Measurements from ENCODE around the gene ELP4. TPM values are rescaled to one million over a fixed set of nuclear protein-coding genes. Genes with fewer than 3 reads are reported as not detected.
"Not testable (repeated sequence)": the region's sequence is repeated elsewhere in the genome, so short reads cannot be mapped to it uniquely, and the experiment has no call there.

The ELP4 gene
- total and polyA plus RNA-seq, 2 donors (not counting 1 experiment from before 2014, with no cell fraction given) = 7.1 to 31.3 TPM

DNA sequence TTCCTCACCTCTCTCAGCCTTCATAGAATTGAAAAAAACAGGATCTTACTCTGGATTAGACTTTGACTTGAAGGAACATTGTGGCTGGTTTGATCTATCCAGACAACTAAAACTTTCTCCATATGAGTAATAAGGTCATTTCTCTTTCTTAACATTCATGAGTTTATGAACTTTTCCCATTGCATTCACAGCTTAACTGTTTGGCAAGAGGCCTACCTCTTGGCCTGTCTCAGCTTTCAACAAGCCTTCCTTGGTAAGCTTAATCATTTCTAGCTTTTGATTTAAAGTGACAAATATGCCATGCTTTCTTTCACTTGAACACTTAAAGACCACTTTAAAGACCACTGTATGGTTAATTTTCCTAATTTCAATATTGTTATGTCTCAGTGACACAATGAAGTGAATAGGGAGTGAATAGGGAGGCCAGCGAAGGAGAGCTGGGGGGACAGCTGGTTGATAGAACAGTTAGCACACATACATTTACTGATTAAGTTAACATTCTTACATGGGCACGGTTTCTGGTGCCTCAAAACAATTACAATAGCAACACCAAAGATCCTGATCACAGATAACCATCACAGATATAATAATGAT, 17.1 kb upstream of the ELP4 start:
- Histone ChIP-seq H3K4me2 (replicated peaks; ENCODE audit: low read depth, low read length, poor library complexity, severe bottlenecking) (no peak overlapping the region), H3K4me3 (ENCODE audit: control extremely low read depth in 1 of 5, extremely low read depth in 1 of 5, insufficient read depth in 1 of 5, low read depth in 2 of 5, low read length in 4 of 5) (no peak overlapping the region), H3K27ac (ENCODE audit: low read length in 2 of 2) (no peak overlapping the region), H4K20me1 (ENCODE audit: control insufficient read depth, insufficient read depth, low read length, poor library complexity, severe bottlenecking) (peaks cover 4% of the 10 kb centered on the region), H3K9me3 (ENCODE audit: control extremely low read depth in 1 of 3, control insufficient read depth in 2 of 3, insufficient read depth in 1 of 3, low read length in 2 of 3) (peaks cover 0 to 11% (median 0%) of the 10 kb centered on the region in 3 donors), H3K27me3 (replicated peaks in 1 of 4; ENCODE audit: control extremely low read depth in 1 of 4, control insufficient read depth in 3 of 4, insufficient read depth in 4 of 4, low read length in 3 of 4) (no peaks in the 10 kb centered on the region), H2AFZ (ENCODE audit: insufficient read depth, low read depth, low read length, poor library complexity, severe bottlenecking) (no peak overlapping the region), H3K9ac (ENCODE audit: low read length) (no peak overlapping the region), H3K36me3 (replicated peaks in 1 of 2; ENCODE audit: control extremely low read depth in 1 of 2, control insufficient read depth in 1 of 2, extremely low read depth in 1 of 2, insufficient read depth in 2 of 2, low read length in 1 of 2) (peaks cover 0 to 3% of the 10 kb centered on the region in 2 experiments), H3K79me2 (ENCODE audit: control insufficient read depth, insufficient read depth, low read length) (peaks cover 21% of the 10 kb centered on the region), H3K4me1 (ENCODE audit: control insufficient read depth in 2 of 2, insufficient read depth in 2 of 2, low read length in 2 of 2) (no peaks in the 10 kb centered on the region)
- TF ChIP-seq, protein P1, sequence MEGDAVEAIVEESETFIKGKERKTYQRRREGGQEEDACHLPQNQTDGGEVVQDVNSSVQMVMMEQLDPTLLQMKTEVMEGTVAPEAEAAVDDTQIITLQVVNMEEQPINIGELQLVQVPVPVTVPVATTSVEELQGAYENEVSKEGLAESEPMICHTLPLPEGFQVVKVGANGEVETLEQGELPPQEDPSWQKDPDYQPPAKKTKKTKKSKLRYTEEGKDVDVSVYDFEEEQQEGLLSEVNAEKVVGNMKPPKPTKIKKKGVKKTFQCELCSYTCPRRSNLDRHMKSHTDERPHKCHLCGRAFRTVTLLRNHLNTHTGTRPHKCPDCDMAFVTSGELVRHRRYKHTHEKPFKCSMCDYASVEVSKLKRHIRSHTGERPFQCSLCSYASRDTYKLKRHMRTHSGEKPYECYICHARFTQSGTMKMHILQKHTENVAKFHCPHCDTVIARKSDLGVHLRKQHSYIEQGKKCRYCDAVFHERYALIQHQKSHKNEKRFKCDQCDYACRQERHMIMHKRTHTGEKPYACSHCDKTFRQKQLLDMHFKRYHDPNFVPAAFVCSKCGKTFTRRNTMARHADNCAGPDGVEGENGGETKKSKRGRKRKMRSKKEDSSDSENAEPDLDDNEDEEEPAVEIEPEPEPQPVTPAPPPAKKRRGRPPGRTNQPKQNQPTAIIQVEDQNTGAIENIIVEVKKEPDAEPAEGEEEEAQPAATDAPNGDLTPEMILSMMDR (IDR thresholded peaks at IDR 0.05) = no peak
- TF ChIP-seq EZH2 (IDR thresholded peaks at IDR 0.05; ENCODE audit: borderline replicate concordance, insufficient read depth, low read depth, low read length, poor library complexity, severe bottlenecking) = no peak
- CTCF ChIA-PET = no interaction called here
- no peaks in the 10 kb centered on the region for H3K27me3 Mint-ChIP-seq
- DNase-seq (no peak), ATAC-seq (ENCODE audit: low read depth) (no peak)
- intact Hi-C loops (cut with micrococcal nuclease) = no loop called here
- H3K27ac Mint-ChIP-seq = no peak overlapping the region
- no peaks in the 10 kb centered on the region for H3K9me3 Mint-ChIP-seq (ENCODE audit: insufficient read depth)
- H3K4me1 Mint-ChIP-seq = peaks cover 2% of the 10 kb centered on the region
- POLR2A ChIA-PET = no interaction called here
- no CpG with 5 or more reads among the region's 2 CpGs for WGBS (ENCODE audit: insufficient coverage)
- H3K4me3 Mint-ChIP-seq = no peak overlapping the region

DNA sequence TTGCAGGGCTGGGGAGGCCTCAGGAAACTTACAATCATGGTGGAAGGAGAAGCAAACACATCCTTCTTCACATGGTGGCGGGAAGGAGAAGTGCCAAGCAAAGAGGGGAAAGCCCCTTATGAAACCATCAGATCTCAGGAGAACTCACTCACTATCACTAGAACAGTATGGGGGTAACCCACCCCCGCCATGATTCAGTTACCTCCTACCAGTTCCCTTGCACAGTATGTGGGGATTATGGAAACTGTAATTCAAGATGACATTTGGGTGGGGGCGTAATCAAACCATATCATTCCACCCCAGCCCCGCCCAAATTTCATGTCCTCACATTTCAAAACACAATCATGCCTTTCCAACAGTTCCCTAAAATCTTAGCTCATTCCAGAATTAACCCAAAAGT, 16.3 kb upstream of the ELP4 start:
- TF ChIP-seq, protein P1 (IDR thresholded peaks at IDR 0.05) = no peak
- no peak for TF ChIP-seq EZH2 (IDR thresholded peaks at IDR 0.05; ENCODE audit: borderline replicate concordance, insufficient read depth, low read depth, low read length, poor library complexity, severe bottlenecking)
- Histone ChIP-seq H3K9ac (ENCODE audit: low read length) (no peak overlapping the region), H3K36me3 (replicated peaks in 1 of 2; ENCODE audit: control extremely low read depth in 1 of 2, control insufficient read depth in 1 of 2, extremely low read depth in 1 of 2, insufficient read depth in 2 of 2, low read length in 1 of 2) (peaks cover 0 to 1% of the 10 kb centered on the region in 2 experiments), H3K9me3 (ENCODE audit: control extremely low read depth in 1 of 3, control insufficient read depth in 2 of 3, insufficient read depth in 1 of 3, low read length in 2 of 3) (peaks cover 0 to 11% (median 0%) of the 10 kb centered on the region in 3 donors), H3K27me3 (replicated peaks in 1 of 4; ENCODE audit: control extremely low read depth in 1 of 4, control insufficient read depth in 3 of 4, insufficient read depth in 4 of 4, low read length in 3 of 4) (no peaks in the 10 kb centered on the region), H3K4me1 (ENCODE audit: control insufficient read depth in 2 of 2, insufficient read depth in 2 of 2, low read length in 2 of 2) (no peaks in the 10 kb centered on the region), H3K27ac (ENCODE audit: low read length in 2 of 2) (no peak overlapping the region), H3K79me2 (ENCODE audit: control insufficient read depth, insufficient read depth, low read length) (peaks cover 27% of the 10 kb centered on the region), H3K4me2 (replicated peaks; ENCODE audit: low read depth, low read length, poor library complexity, severe bottlenecking) (no peak overlapping the region), H4K20me1 (ENCODE audit: control insufficient read depth, insufficient read depth, low read length, poor library complexity, severe bottlenecking) (peaks cover 4% of the 10 kb centered on the region), H2AFZ (ENCODE audit: insufficient read depth, low read depth, low read length, poor library complexity, severe bottlenecking) (no peak overlapping the region), H3K4me3 (ENCODE audit: control extremely low read depth in 1 of 5, extremely low read depth in 1 of 5, insufficient read depth in 1 of 5, low read depth in 2 of 5, low read length in 4 of 5) (no peak overlapping the region)
- Mint-ChIP-seq H3K27ac (no peak overlapping the region), H3K4me1 (peaks cover 2% of the 10 kb centered on the region), H3K9me3 (ENCODE audit: insufficient read depth) (no peaks in the 10 kb centered on the region), H3K27me3 (no peaks in the 10 kb centered on the region), H3K4me3 (no peak overlapping the region)
- intact Hi-C loops (cut with micrococcal nuclease) = no loop called here
- ChIA-PET CTCF (no interaction called here), POLR2A (no interaction called here)
- DNase-seq (no peak), ATAC-seq (ENCODE audit: low read depth) (no peak)
- 100% methylated on average over 2 of the region's 4 CpGs for WGBS (ENCODE audit: insufficient coverage)

DNA sequence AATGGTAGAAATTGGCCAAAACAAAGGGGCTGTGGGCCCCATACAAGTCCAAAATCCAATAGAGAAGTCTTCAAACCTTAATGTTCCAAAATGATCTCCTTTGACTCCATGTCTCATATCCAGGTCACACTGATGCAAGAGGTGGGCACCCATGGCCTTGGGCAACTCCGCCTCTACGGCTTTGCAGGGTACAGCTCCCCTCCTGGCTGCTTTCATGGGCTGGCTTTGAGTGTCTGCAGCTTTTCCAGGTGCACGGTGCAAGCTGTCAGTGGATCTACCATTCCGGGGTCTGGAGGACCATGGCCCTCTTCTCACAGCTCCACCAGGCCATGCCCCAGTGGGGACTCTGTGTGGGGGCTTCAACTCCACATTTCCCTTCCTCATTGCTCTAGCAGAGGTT, 15.8 kb upstream of the ELP4 start:
- H3K36me3 ChIP-seq (replicated peaks in 1 of 2; ENCODE audit: control extremely low read depth in 1 of 2, control insufficient read depth in 1 of 2, extremely low read depth in 1 of 2, insufficient read depth in 2 of 2, low read length in 1 of 2); H3K4me2 ChIP-seq (replicated peaks; ENCODE audit: low read depth, low read length, poor library complexity, severe bottlenecking); H3K9me3 Mint-ChIP-seq (ENCODE audit: insufficient read depth); CTCF ChIA-PET; H3K27ac Mint-ChIP-seq; H3K27ac ChIP-seq (ENCODE audit: low read length in 2 of 2); intact Hi-C loops (cut with micrococcal nuclease); POLR2A ChIA-PET; ATAC-seq (ENCODE audit: low read depth); H3K9ac ChIP-seq (ENCODE audit: low read length); H2AFZ ChIP-seq (ENCODE audit: insufficient read depth, low read depth, low read length, poor library complexity, severe bottlenecking); H3K27me3 Mint-ChIP-seq; H3K4me3 Mint-ChIP-seq; H3K4me1 ChIP-seq (ENCODE audit: control insufficient read depth in 2 of 2, insufficient read depth in 2 of 2, low read length in 2 of 2); H3K27me3 ChIP-seq (replicated peaks in 1 of 4; ENCODE audit: control extremely low read depth in 1 of 4, control insufficient read depth in 3 of 4, insufficient read depth in 4 of 4, low read length in 3 of 4); H3K4me1 Mint-ChIP-seq; H4K20me1 ChIP-seq (ENCODE audit: control insufficient read depth, insufficient read depth, low read length, poor library complexity, severe bottlenecking); H3K4me3 ChIP-seq (ENCODE audit: control extremely low read depth in 1 of 5, extremely low read depth in 1 of 5, insufficient read depth in 1 of 5, low read depth in 2 of 5, low read length in 4 of 5); DNase-seq: not testable (repeated sequence)
- WGBS (ENCODE audit: insufficient coverage) = 100% methylated on average over 3 of the region's 4 CpGs
- peaks cover 0 to 11% (median 0%) of the 10 kb centered on the region in 3 donors for H3K9me3 ChIP-seq (ENCODE audit: control extremely low read depth in 1 of 3, control insufficient read depth in 2 of 3, insufficient read depth in 1 of 3, low read length in 2 of 3)
- H3K79me2 ChIP-seq (ENCODE audit: control insufficient read depth, insufficient read depth, low read length) = peaks cover 32% of the 10 kb centered on the region

Data from B cell (primary cell).